NCI-H1092 (cell line): ENCODE results near the gene DHH.
A peak's percentile ranks its signal among the peaks of the same experiment; 100 is the strongest.
"Not testable (repeated sequence)": the region's sequence is repeated elsewhere in the genome, so short reads cannot be mapped to it uniquely, and the experiment has no call there.

Experiments
- DNase-seq: peaks from one replicate; lab custom pipeline; 2025; lab: John Stamatoyannopoulos, UW

DHH gene

DNA sequence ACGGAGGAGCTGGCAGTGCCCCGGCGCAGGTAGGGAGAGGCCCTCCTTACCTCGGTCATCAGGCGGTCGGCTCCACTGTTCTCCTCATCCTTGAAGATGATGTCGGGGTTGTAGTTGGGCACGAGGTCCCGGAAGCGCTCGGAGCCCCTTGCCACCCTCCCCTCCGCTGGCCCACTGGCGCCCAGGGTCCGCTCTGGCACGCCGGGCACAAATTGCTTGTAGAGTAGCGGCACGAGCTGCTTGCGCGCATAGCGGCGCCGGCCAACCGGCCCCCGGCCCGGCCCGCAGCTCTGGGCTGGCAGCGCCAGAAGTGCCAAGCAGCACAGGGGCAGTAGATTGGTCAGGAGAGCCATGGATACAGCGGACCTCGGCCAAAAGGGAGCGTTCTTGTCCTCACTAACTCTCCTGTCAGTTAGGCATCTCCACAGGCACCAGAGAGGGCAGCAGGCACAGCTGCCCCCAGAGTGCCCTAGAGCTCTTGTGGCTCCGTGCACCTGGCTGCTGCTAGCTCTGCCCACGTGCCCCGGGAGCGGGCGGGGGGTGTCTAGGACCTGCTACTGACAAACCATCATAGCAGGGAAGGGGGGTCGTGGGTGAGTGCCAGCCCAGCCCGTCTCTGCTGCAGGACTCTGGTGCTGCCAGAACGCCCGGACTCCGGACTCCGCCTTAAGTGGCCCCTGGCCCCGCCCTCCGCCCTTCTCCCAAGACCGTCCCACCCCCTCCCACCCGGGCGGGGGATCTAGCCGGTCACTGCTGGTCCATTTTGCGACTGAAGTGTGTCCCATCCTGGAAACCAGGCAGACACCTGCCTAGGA, at the start of gene DHH:
Gene DHH, minus strand, starts transcription at position 642 of the 815 bp plus-strand sequence. Its CDS starts 289 bp downstream, at position 353.
- DNase-seq = peak; percentile 12

DNA sequence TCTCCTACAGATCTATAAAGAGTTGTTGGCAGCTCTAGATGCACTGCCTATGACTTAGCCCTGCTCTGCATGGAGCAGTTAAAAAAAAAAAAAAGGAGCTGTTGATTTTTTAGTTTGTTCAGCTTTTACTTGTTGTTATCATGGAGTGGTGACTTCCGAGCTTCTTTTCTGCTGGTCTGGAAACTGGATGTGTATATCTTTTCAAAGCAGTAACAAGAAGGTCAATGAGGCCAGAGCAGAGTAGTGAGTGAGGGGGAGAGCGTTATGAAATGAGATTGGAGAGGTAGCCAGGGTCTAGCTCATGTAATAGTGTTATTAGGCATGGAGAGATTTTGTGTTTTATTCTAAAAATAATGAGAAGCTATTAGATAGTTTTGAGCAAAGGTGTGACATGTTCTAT, 49.8 kb upstream of the DHH start:
- DNase-seq = no peak

DNA sequence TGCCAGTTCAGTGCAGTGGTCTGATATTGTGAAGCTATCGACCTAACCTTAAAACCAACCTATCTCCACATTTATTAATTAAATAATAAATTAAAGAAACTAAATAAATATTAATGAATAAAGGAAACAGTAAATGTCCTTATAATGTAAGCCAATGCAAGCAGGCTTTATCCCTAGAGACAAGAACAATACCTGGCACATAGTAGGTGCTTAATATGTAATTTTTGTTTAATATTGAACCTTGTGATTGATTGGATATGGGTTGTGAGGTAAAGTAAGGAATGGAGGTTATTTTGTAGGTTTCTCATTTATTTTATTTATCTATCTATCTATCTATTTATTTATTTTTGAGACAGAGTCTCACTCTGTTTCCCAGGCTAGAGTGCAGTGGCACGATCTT, 44.4 kb upstream of the DHH start:
- DNase-seq = no peak

DNA sequence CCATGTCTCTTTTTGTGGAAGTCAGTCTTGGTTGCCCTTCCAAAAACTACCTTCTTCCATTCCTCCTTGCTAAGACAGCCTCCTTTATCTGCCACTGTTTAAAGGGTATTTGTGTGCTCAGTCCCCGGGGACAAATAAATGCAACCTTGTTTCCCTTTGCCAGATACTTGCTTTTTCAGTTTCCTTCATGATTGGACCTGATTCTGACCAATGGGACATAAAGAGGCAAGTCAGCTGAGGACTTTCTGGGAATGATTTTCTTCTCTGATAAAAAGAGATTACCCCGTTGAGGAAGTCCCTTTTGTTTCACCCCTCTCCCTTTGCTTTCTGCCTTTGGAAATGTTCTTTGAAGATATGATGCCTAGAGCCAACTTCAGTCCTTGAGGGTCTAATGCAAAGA, 44.0 kb upstream of the DHH start:
- no peak for DNase-seq

DNA sequence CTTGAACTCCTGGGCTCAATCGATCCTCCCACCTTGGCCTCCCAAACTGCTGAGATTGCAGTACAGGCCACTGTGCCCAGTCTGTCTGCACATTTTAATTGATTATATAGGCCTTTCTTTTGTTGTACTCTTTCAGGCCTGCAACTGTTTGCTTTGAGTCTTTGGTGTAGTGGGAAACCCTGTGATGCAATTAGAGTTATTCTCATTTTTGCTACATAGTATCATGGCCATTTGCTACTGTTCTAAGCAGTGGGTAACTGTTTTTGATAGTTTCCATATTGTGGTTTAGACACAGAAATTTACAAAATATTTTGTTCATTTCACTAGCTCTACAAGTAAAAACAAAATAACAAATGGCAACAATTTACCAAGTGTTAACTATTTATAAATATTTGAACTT, 42.9 kb upstream of the DHH start:
- DNase-seq = no peak

DNA sequence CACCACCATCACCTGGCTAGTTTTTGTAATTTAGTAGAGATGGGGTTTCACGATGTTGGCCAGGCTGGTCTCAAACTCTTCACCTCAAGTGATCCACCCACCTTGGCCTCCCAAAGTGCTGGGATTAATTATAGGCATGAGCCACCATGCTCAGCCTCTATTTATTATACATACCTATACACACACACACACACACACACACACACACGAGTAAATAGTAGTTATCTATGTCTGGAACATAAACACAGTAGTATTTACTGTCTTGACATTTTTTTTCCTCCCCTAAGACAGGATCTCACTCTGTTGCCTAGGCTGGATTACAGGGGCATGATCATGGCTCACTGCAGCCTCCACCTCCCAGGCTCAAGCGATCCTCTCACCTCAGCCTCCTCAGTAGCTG, 42.4 kb upstream of the DHH start:
- DNase-seq = not testable (repeated sequence)

DNA sequence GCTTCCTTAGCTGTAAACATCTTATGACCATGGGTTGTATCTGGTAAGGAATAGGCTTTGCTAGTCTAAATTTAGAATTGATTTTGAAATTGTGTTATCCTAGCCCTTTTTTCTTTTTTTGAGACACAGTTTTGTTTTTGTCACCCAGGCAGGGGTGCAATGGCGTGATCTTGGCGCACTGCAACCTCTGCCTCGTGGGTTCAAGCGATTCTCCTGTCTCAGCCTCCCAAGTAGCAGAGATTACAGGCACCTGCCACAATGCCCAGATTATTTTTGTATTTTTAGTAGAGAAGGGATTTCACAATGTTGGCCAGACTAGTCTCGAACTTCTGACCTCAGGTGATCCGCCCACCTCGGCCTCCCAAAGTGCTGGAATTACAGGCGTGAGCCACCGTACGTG, 39.0 kb upstream of the DHH start:
- no peak for DNase-seq

DNA sequence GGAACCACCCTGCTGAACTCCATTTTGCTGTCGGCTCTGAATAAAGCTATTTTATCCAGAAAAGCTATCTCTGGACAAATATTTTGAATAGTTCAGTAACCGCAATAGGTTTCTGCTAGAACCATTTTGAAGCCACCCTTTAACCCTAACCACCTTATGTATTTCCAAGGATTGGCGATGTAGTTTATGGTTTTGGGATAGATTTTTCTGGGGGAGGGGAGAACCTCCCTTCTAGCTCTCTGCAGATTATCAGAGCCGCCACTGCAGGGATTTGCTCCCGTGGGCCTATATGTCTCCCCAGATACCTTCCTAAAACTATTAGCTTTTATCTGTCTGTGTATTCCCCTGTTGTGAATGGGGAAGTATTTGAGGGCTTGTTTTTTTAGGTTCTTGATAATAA, 38.4 kb upstream of the DHH start:
- no peak for DNase-seq

DNA sequence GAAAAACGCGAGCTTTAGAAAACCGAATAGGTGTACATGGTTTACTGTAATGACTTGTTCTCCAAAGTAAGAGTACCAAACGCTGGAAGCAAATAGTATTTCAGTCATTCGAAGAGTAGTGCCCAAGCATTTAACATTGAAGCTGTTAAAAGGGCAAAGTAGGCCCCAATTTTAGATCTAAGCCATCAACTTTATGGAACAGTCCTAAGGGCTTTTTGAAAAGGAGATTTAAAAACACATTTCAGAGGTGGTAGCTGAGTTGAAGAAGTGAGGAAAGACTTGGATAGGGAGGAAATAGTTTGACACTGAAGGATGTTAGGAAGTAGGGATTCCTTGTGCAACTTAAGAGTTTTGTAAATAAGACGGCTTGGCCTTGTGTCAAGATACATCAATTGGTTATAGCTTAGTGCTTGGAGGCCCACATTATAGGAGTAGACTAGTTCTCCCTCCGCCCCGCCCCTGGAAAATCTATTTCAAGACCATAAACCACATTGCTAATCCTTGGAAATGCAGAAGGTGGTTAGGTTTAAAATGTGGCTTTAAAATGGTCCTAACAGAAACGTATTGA, 37.4 kb upstream of the DHH start:
- peak; percentile 25 for DNase-seq

DNA sequence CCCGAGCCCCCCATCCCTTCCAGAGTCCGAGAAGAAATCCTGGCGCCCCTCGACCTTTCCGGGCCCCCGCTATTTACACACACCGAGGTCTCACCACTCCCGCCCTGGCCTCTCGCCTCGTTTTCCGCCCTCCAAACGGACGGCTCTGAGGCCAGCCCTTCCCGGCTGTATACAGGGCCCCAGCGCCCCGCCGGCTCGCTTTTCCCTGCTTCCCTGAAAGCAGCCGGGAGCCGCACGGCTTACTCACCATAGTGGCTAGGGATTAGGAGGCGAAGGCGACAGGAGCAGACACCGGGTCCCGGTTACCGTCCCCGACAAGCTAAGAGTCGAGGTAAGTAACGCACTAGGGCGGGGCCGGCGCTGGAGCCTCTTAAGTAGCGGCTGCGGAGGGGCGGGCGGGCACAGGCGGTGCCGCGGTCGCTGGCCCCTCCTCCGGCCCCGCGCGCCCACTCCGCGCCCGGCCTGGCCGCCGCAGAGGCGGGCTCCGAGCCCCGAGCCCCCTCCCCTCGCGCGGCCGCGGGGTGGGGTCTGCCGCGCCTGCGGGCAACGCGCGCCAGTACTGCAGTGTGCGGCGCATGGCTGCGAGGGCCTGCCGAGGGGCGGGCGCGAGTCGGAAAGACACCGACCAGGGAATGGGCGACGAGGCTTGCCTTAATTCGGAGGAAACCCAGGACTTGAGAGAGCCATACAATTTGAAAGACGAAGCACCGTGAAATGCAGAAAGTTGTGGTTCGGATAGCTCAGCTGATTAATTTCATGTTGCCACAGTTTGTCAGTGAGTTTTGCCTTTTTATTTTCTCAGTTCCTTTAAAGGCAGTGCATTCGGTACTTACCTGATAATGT, 36.7 kb upstream of the DHH start, which contains the start of gene TUBA1B:
Gene TUBA1B, minus strand, starts transcription at position 345 of the 843 bp plus-strand sequence. Its CDS starts 95 bp downstream, at position 250.
- DNase-seq = peak; percentile 80

DNA sequence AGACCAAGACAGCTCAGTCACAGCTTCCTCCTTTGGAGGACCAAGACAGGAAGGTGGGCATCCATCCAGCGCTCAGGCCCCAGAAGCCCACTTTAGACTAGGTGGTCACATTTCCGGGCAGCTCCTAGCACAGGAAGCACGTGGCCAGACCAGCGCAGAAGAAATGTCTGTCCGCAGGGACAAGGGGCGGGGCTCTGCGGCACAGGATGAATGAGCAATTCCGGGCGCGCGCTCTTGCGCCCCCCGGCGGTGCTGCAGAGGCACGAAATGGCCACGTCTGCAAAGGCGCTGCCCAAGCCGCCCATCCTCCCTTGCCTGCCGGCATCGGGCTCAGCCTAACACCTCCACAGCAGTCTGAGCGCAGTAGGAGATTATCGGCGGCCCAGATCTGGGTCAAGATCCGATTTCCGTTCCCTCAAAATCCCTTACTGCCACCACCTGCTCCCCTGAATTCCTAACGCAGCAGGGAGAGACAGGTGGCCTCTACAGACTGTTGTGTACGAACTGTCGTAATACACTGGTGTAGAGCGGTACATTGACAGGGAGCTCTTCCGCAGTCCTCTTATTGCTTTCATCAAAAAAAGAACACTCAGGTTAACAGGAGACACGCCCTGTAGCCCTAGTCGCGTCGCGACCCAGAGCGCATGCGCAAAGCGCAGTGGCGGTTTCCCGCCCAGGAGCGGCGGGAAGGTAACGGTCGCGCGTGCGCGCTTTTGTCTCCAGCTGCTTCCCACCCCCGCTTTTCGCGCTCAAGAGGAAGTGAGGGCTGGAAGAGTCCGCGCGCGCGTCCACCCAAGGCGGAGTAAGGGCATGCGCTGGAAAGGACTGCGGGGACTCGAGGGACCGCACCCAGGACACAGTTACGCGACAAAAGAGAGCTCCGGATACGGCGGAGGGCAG, 35.8 kb upstream of the DHH start:
- peak; percentile 78 for DNase-seq

DNA sequence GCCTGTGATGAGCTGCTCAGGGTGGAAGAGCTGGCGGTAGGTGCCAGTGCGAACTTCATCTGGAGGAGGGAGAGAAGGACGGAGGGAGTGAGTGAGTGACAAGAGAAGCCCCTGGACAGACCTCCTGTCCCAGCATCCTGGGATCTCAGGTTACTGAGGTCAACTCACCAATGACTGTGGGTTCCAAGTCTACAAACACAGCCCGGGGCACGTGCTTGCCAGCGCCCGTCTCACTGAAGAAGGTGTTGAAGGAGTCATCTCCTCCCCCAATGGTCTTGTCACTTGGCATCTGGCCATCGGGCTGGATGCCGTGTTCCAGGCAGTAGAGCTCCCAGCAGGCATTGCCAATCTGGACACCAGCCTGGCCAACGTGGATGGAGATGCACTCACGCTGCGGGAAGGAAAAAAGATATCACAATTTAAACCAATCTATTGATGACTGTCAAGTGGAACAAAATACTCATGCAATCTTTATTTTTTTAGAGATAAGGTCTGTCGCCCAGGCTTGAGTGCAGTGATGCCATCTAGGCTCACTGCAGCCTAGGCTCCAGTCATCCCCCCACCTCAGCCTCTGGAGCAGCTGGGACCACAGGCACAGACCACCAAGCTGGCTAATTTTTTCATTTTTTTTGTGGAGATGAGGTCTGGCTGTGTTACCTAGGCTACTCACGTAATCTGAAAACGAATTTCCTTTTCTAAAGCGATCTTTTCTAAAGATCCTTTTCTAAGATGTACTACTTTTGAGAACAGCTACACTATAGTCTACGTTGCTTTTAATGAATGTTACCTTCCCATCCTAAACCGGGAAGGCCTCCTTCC, 34.9 kb upstream of the DHH start:
- DNase-seq = no peak

DNA sequence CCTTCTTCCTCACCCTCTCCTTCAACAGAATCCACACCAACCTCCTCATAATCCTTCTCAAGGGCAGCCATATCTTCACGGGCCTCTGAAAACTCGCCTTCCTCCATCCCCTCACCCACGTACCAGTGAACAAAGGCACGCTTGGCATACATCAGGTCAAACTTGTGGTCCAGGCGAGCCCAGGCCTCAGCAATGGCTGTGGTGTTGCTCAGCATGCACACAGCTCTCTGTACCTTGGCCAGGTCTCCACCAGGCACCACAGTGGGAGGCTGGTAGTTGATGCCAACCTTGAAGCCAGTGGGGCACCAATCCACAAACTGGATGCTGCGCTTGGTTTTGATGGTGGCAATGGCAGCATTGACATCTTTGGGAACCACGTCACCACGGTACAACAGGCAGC, 33.4 kb upstream of the DHH start:
- not testable (repeated sequence) for DNase-seq

DNA sequence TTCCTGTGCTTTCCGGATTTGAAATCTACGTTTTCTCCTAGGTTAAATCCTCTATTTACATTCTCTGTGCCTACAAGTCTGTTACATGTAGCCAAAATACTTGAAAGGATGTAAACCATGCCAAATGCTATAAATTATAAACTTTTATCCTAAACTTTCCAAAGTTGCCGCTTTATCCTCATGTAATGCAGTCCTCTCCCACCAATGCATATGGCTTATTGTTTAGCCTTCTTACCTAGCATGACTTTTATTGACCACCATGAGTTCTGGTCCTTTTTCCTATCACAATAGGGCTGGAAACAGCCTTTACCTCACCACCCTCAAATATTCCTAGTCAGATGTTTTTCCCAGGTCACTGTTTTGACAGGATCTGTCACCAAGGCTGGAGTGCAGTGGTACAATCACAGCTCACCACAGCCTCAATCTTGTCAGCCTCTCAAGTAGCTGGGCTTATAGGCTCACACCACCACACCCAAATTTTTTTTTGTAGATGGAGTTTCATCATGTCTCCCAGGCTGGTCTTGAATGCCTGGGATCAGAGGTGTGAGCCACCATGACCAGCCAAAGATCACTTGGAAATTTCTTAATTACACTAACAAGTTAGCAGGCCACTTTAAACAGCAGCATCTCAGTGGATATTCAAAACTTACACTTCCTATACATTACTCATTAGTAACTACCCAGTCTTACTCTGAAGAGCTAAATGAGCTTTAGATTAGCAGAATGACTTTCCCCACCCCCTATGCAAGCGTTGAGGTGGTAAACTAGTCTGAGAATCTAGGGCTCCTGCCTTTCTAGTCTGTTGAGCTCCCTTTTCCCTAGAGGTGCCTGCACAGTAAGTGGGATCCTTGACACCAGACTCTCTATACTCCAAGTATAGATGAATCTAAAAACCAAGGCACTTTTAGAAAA, 32.5 kb upstream of the DHH start:
- DNase-seq = no peak

DNA sequence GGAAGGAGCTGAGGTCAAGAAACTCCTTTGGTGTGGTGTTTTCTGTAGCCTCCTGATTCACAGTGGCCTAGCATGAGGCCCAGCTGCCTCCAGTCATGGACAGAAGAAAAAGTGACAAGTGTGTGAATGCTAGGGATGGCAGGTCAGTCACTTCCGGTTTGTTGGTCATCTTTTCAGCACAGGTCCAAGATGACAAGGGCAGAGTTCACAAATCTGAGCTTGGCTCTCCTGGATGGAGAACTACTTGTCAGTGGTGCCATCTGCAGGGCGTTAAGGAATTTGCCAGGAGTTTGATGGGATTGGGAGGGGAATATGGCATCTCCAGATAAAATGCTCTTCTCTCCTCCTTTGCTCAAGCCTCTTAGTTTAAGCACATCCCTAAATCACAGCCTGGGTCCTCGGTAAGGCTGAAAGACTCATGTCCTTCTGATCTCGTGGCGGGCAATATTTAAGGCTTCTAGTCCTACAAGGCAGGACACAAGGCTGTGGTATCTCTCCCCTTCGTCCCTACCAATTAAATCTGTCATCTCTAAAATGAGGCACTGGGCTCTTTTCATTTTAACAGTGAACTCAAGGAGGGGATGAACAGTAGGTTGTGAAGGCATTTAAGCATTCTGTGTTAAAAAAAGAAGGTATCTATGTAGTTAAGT, 26.6 kb upstream of the DHH start:
- no peak for DNase-seq

DNA sequence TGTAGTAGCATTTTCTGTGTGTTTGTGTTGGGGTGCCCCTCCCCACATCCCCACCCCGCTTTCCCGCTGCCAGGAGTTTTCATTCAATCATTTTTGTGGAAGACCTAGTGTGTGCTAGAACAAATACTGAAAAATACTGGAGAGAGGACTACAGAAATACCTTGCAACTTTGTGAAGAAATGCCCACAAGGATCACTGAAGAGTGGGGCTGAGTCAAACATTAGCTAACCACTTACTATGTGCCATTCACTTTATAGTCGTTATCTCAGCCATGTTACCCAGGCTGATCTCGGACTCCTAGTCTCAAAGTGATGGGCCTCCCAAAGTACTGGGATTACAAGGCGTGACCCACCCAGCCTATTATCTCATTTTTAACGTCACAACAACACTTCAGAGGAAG, 16.6 kb upstream of the DHH start:
- no peak for DNase-seq

DNA sequence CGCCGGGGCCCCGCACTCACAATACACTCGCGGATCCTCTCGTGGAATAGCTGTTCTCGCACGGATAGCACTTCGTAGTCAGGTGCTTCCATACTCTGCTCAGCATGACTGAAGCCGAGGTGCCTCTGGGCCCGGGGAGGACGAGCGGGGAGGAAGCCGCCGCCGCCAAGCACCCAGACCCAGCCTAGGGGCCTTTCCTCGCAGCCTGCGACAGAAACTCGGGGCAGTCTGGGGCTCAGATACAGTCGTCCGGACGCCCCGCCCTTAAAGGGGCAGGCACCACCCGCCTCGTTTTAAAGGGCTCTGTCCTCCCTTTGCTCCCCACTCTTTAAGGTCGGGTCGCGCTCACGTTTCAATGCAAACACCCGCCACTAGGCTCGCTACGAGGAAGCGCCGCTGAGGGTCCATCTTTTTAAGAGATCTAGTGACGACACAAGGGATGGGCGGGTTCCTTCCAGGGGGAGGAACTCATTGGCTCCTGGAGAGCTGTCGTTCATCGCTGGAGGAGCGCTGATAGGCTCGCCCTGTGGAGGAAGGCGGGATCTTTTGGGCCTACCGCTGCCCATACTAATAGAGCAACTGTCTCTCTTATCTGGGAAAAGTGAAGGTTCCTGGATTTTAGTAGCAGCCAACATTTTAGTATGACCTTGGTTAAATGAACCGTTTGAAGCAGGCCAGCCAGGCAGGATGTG, 16.0 kb upstream of the DHH start, which contains the start of gene LMBR1L:
Gene LMBR1L, minus strand, starts transcription at position 384 of the 692 bp plus-strand sequence. Its CDS starts 292 bp downstream, at position 92.
- DNase-seq = peak; percentile 95
